Heart left ventricle (tissue), 13 donors: Measurements from ENCODE around the gene OR52A1.

Source experiments
- CTCF ChIP-seq, 12 donors: fragments of 200-600 bp; sonication (generic) in 4 of 12; IDR thresholded peaks; one replicate each; pipeline versions ENCODE4 v1.5.0 to v1.8.0; 2018 to 2022; ENCODE audit warnings: antibody characterized with exemption in 12 of 12, mild to moderate bottlenecking in 5 of 12
- POLR2A ChIP-seq, 2 donors: fragments of 450-650 bp; IDR thresholded peaks; one replicate each; pipeline ENCODE4 v1.6.1; 2017; ENCODE audit warnings: antibody characterized with exemption in 2 of 2, mild to moderate bottlenecking in 2 of 2, moderate library complexity in 2 of 2
- donor health status: ischemic (EF 13 %, LVEDD 7.1; RV severe dilation, severe dysfunction).
- donor health status: DM: no; HTN: yes; CAD: no.
- donor health status: DM: no; HTN: no; CAD: no.
- donor health status: ischemic (EF 25% LVEDD 6.9; RV normal size, moderate dysfunction).
- donor health status: ischemic (EF 25% LVEDD 5.7; RV mildly dilated, moderate dysfunction).
- donor health status: ischemic (EF 35%, LVEDD 5.7; RV mildly dilated, moderate dysfunction).
- donor health status: nonischemic (EF 11% LVEDD 7.7; RV severe dilation, severe dysfunction).
- donor health status: DM: yes; HTN: yes; CAD: no.
- donor health status: PGD.
- donor health status: ischemic (EF 29% LVEDD 5.4; RV normal size, mild dysfunction).
- donor health status: nonischemic (EF 23%, LVEDD 6.1; RV moderate dilation, normal function).

GRCh38 chr11:5153574-5154431 lies 754 bp downstream of the OR52A1 start:
- TF ChIP-seq CTCF (IDR thresholded peaks at IDR 0.05) (no peak), POLR2A (IDR thresholded peaks at IDR 0.05) (no peak)
